HEK293 (cell line): ENCODE results near the gene PHKA1.

Experiments used
- CTCF ChIP-seq: fragments of 450-650 bp; formaldehyde crosslinking; IDR thresholded peaks from 2 replicates; pipeline ENCODE4 v1.5.1; 2016; ENCODE audit warnings: missing biosample characterization, missing genetic modification characterization
- ZNF121 ChIP-seq: fragments of 450-650 bp; formaldehyde crosslinking; IDR thresholded peaks from 2 replicates; pipeline ENCODE4 v1.5.1; 2016; ENCODE audit warnings: missing biosample characterization, missing genetic modification characterization
- ZNF175 ChIP-seq: fragments of 450-650 bp; formaldehyde crosslinking; IDR thresholded peaks from 2 replicates; pipeline ENCODE4 v1.5.1; 2016; ENCODE audit warnings: missing biosample characterization, missing genetic modification characterization
- ZNF302 ChIP-seq: fragments of 450-650 bp; formaldehyde crosslinking; IDR thresholded peaks from 2 replicates; pipeline ENCODE4 v1.5.1; 2016; ENCODE audit warnings: missing biosample characterization, missing genetic modification characterization, low read depth
- ZNF324 ChIP-seq: fragments of 450-650 bp; formaldehyde crosslinking; IDR thresholded peaks from 2 replicates; pipeline ENCODE4 v1.5.1; 2016; ENCODE audit warnings: missing biosample characterization, missing genetic modification characterization
- ZNF473 ChIP-seq: fragments of 450-650 bp; formaldehyde crosslinking; IDR thresholded peaks from 2 replicates; pipeline ENCODE4 v1.5.1; 2017; ENCODE audit warnings: missing biosample characterization, missing genetic modification characterization
- ZNF768 ChIP-seq: fragments of 450-650 bp; formaldehyde crosslinking; IDR thresholded peaks from 2 replicates; pipeline ENCODE4 v1.5.1; 2018; ENCODE audit warnings: missing biosample characterization, mild to moderate bottlenecking, missing genetic modification characterization
- ZSCAN5A ChIP-seq: fragments of 450-650 bp; formaldehyde crosslinking; IDR thresholded peaks from 2 replicates; pipeline ENCODE4 v1.5.1; 2016; ENCODE audit warnings: missing biosample characterization, missing genetic modification characterization

GRCh38 chrX:72693477-72693876 is 20.6 kb downstream of the PHKA1 start:
- TF ChIP-seq CTCF (tag by site-specific recombination) (no peak), ZNF473 (tag by site-specific recombination) (no peak), ZNF175 (tag by site-specific recombination) (no peak), ZSCAN5A (tag by site-specific recombination) (no peak), ZNF324 (tag by site-specific recombination) (no peak), ZNF302 (no peak), ZNF121 (no peak), ZNF768 (tag by site-specific recombination) (no peak)
